LNCAP (cell line): ENCODE results near the gene DNM2.

Experiments
- CTCF ChIP-seq: fragments of 450-650 bp; IDR thresholded peaks from 2 replicates; pipeline ENCODE4 v1.5.1; 2017; ENCODE audit warnings: mild to moderate bottlenecking

DNM2 gene

DNA sequence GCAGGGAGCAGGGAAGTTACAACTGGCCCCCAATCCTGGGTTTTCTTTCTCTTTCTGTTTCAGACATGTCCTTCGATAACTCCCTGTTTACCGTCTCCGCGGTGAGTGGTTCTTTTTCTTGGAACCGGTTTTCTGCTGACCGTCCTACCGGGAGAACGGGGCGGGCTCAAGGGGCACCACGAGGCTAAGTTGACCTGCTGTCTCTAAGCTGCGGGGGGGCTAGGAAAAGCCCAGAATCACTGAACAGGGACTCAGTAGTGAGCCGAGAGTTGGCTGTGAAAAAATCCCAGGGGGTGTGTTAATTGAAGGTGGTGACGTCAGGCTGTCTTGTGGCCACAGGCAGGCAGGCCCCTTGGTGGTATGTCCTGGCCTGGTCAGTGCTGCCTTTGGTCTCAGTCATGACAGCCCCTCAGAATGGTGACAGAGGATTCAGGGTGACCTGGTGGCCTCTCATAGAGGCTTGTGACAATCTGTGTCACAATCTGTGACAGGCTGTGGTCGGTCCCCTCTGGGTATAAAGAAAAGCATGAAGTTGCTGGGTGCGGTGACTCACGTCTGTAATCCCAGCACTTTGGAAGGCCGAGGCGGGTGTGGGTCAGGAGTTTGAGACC is 145.3 kb downstream of the DNM2 start:
- no peak for TF ChIP-seq CTCF

DNA sequence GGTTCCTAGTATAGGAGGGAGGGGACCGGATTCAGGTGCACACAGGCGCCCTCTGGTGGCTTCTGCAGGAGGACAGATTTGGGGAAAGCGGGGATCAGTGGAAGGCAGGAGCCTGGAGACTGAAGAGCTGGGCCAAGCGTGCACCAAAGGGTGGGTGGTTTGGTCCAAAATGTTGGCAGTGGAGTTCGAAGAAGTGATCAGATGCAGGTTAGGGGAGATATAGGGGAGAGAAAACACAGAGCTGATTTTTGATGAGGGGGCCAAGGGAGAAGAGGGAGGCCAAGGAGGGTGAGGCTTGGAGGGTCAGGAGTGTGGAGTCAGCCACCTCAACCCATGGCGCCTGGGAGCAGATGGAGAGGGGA is 146.6 kb downstream of the DNM2 start:
- peak; percentile 94 for TF ChIP-seq CTCF

- no peak for TF ChIP-seq CTCF
Measured at GRCh38 chr19:10866495-10866894, 148.6 kb downstream of the DNM2 start.

DNA sequence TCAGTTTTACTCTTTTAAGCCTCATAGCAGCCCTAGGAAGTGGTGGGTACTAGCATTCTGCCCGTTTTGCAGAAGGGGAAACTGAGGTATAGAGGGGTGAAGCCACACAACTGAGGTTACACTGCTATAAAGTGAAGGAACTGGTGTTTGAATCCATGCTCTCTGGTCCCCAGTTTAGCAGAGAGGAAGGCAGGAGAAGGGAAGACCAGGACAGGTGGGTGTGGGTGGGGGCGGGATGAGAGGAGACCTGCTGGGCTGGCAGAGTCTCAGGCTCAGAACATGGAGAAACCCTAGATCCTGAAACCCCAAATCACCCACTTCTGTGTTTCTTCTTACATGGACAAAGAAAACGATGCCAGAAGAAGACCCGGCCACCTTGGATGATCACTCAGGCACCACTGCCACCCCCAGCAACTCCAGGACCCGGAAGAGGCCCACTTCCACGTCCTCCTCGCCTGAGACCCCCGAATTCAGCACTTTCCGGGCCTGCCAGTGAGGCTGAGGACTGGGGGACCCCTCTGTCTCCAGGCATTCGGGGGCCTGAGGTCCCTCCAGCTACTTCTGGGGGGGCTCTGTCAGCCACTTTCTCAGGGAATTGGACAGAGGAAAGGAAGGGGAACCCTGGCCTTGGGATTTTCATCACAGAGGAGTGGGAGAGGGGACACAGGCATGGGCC is 151.1 kb downstream of the DNM2 start:
- no peak for TF ChIP-seq CTCF

DNA sequence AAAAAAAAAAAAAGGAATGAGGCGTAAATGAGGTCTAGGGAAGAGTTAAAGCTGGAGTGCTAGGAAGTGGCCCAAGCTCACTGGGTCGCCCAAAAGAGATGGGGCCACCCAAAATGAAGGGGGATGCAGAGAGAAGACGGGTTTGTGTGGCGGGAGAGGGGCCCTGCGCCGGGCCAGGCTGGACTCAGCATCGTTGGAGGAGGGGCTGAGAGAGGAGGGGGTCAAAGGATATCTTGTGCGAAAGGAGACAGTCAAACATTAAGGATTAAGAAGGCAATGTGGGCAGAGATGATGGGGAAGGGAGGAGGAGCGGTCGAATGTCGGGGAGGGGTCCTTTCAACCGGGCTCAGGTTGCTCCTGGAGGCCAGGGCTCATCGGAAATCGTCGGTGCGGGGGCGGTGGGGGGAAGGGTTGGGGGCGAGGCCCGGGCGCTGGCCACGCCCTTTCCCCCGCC is 152.6 kb downstream of the DNM2 start:
- TF ChIP-seq CTCF: no peak

DNA sequence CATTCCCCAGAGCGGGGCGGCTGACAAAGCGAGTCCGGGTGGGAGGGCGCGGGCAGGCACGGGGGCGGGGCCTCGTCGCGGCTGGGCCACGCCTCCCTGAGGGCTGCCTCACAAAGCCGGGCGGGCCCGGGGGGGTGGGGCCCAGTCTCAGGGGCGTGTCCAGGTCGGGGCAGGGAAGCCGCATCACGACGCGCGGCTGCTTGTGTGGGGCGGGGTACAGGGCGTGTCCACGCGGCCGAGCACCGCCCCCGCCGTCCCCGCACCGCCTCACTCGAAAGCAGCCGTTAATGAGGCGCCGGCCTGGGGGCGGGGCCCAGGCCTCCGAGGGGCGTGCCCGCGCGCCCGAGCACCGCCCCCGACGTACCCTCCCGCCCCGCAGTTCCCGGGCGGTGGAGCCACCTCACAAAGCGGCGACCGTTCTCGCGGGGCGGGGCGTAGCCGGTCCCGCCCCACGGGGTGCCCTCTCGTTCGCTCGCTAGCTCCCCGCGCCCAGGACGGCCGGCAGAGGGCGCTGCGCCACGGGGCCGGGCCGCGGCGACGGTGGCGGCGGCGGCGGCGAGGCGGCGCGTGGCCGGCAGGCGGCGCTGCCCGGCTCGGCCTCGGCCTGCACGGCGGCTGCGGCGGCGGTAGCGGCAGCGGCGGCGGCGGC is 153.2 kb downstream of the DNM2 start, which contains the start of gene CARM1:
Gene CARM1, plus strand, starts transcription at position 599 of the 649 bp plus-strand sequence. CDS start 150 bp downstream, outside the sequence.
- TF ChIP-seq CTCF: peak; percentile 92

- no peak for TF ChIP-seq CTCF
Measured at GRCh38 chr19:10871711-10872545, 154.0 kb downstream of the DNM2 start.
